ENCODE results near the gene U2SURP.

Gene U2SURP

DNA sequence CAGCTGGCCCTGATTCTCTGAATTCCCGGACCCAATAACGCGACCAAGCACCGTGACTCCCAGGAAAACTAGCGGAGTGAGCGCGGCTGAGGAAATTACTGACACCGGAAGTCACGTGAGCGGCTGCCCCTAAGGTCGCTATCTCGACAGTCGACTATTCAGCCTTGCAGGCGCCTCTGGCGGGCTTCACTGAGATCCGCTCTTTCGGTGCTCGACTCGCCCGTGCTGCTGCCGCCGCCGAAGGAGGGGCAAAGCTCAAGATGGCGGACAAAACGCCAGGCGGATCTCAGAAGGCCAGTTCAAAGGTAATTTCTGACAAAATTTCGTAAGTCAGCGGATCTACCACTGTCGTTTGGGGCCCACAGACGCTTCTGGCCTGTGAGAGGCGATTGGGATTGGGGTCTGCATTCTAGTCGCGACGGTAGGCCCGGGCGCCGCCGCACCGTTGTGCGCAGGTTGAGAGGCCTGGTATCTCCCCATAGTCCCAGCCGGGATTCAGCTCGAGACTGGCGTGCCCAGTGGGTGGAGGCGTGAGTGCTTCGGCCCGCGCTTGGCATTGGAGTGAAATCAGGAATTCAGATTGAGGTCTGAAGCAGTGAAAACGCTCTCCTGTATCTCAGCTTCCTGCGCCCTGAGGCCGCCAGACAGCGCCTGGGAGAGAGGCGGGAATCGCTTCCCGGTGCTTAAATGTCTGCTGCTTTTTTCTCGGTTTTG, at the start of gene U2SURP:
U2SURP (plus strand) TSS at position 202 of the 714 bp plus-strand sequence; CDS start at position 261, 59 bp downstream.
- TF ChIP-seq, protein P1, sequence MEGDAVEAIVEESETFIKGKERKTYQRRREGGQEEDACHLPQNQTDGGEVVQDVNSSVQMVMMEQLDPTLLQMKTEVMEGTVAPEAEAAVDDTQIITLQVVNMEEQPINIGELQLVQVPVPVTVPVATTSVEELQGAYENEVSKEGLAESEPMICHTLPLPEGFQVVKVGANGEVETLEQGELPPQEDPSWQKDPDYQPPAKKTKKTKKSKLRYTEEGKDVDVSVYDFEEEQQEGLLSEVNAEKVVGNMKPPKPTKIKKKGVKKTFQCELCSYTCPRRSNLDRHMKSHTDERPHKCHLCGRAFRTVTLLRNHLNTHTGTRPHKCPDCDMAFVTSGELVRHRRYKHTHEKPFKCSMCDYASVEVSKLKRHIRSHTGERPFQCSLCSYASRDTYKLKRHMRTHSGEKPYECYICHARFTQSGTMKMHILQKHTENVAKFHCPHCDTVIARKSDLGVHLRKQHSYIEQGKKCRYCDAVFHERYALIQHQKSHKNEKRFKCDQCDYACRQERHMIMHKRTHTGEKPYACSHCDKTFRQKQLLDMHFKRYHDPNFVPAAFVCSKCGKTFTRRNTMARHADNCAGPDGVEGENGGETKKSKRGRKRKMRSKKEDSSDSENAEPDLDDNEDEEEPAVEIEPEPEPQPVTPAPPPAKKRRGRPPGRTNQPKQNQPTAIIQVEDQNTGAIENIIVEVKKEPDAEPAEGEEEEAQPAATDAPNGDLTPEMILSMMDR (IDR thresholded peaks at IDR 0.05) = no peak

DNA sequence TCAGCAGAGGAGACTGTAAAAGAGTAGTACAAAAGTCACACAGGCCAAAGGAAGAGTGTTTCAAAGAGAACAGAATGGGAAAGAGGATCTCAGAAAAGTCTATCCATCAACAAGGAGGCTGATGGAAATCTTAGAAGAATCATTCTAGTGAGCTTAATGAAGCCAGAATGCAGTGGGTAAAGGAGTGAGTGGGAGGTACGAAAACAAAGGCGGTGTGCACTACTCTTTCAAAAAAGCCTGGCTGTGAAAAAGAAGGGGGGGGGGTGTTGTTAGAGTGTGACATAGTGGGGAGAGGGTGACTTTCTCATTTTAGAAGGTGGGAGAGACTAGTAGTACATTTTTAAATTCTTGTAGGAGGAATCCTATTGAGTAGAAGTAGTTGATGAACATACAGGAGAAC, 49.6 kb upstream of the U2SURP start:
- TF ChIP-seq, protein P1 (IDR thresholded peaks at IDR 0.05) = no peak

DNA sequence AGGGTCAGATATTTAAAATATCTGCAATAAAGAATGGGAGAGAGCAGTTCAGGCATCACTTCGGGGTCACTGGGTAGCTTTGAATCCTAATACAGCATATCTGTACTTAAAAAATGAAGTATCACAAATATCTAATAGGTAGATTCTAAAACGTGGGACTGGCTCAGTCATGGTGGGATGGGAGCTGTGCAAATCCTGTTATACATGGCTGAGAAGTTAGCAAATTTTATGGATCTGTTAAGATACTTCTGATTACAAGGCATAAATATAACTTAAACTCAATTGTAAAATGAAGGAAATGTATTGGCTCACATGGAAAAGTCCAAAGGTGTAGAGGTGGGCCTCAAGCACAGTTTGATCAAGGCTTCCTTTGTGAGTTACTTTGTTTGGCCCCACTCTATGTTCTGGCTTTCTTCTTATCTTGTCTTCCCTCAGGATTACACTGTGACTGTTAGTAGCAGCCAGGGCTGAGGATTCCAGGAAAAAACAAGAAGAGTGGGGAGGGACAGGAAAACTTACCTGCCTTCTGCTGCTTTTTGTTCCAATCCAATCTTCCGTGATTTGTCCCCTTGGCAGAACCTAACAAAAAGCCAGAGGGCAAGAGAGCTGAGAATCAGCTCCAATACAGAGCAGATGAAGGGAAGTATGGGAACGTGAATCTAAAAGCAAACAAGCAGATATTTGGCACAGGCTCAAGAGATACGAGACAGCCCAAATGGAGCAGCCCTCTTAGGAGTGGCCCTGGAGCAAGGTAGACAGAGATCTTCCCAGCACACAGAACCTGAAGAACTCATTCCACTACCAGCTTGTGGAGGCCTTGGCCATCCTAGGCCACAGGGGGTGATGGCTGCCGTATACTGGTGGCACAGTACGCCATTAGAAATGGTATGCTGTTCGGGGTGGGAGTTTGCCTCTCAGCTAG, 48.8 kb upstream of the U2SURP start:
- TF ChIP-seq, protein P1 (IDR thresholded peaks at IDR 0.05) = no peak

DNA sequence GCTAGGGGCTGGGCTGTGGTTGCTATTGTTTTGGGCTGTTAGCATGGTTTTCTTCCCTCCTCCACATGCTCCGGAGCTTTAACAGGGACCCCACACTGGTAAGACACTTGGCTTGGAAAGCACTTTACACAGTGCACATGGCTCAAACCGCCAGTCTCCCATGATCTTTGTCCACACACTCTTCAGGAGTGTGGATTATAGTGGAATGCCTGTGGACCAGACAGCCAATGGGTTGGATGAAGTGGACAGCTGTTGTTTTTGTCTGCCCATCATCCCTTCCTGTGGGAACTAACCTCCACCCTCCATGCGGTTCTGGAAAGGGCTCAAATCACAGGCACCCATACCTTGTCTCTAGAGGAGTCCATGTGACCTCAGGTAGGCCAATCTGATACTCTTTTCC, 47.9 kb upstream of the U2SURP start:
- TF ChIP-seq, protein P1 (IDR thresholded peaks at IDR 0.05) = no peak

DNA sequence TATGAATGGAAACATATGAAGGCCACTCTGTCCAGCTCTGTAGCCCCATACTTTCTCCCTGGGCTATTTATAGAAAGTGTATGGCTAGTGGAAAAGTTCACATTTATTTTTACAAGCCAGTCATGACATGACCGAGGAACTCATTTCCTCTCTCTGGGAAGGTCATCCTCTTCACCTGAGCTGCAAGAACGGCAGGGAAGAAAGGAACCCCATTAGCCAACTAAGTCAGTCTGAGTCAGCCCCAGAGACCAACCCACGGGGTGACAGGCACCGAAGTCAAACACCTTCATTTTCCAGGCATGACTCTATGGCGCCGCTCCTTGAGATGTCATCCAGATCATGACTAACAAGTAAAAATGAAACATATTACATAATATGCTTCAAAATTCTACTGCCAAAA, 42.7 kb upstream of the U2SURP start:
- TF ChIP-seq, protein P1 (IDR thresholded peaks at IDR 0.05) = no peak

DNA sequence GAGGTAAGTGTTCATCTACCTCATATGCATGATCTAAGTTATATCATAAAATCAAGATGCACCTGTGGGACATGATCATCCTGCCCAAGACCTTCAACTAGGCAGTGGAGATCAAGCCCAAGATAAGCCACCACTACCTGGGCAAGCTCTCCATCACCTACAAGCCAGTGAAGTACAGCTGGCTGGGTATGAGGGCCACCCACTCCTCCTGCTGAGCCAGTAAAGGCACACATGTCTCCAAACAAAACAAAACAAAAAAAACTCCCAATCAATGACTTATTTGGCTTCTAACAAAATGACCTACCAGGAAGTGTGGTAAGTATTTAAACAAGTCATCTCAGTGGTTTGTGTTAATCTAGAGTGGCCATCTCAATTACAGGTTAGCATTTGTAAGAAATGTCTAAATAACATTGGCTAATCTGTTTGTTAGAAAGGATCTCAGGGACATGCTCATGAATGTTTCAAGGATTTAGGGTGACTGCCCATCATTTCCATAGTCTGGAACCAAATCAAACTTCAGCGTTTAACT, 41.0 kb upstream of the U2SURP start:
- TF ChIP-seq, protein P1 (IDR thresholded peaks at IDR 0.05) = no peak

DNA sequence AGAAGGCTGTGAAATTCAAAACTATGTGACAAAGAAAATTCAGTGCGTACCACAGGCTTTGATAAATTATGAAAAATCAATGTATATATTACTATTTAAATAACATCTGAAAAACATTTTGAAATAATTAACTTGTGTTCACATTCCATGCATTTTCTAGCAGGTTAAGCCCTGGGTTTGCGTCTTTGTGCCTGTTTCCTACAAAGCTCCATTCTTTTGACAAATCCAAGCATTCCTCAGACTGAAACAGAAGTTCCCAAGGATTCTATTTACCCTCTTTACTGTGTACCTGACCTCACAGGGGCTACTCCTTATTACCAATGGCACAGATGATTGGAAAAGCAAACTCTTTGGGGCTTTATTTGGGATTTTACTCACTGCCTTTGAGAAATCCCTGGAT, 39.8 kb upstream of the U2SURP start:
- TF ChIP-seq, protein P1 (IDR thresholded peaks at IDR 0.05) = no peak

Measured in LNCAP (cell line).